Hematopoietic multipotent progenitor cell (in vitro differentiated cells): Measurements from ENCODE around the gene LPCAT1. TPM values are rescaled to one million over a fixed set of nuclear protein-coding genes. Genes with fewer than 3 reads are reported as not detected.
"Not testable (repeated sequence)": the region's sequence is repeated elsewhere in the genome, so short reads cannot be mapped to it uniquely, and the experiment has no call there.

Experiments used
- DNase-seq, 3 donors: peaks; one replicate each; pipeline ENCODE4 v3.0.0-alpha.2; 2011 to 2015; ENCODE audit warnings: low read depth in 2 of 3, low spot score in 2 of 3
- total RNA-seq: library from RNA; depleted of rRNA; stranded (reverse); fragments of >200 nt; gene quantifications from one replicate; pipeline ENCODE4 v1.2.3, GENCODE V29; 2012

Gene LPCAT1
- total RNA-seq, 1 donor: 27.5 TPM

DNA sequence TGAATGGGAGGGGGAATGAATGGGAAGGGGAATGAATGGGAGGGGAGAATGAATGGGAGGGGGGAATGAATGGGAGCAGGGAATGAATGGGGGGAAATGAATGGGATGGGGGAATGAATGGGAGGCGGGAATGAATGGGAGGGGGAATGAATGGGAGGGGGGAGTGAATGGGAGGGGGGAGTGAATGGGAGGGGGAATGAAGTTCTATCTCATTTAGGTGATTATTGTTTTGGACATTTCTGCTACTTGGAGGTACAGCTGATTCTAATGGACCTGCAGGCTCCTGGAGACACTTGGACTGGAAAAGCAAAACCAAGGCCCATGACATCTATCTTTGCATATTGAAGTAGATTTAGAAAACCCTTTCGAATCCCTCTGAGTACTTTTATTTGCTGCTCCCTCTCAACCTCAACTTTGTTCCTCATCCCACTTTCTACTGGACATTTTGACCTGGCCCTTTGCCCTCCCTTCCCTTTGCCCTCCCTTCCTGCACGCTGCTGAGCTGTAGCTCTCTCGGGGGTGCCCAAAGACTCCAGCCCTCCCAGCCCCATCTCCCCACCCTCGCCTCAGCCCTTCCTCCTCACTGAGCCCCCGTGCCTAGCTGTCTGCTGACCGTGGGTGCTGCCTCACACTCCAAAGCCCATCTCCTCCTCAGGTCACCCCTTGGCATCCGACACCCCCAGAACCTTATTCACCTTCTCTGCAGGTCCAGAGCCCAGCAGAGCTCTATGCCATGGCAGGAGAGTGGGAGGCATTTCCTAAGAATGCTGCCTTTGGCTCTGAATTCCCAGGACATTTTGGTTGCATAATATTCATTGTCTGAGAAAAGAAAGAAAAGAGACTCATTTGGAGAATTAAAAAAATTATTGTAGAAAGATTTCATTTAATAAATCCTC, 19.9 kb upstream of the LPCAT1 start:
- DNase-seq: no peak

DNA sequence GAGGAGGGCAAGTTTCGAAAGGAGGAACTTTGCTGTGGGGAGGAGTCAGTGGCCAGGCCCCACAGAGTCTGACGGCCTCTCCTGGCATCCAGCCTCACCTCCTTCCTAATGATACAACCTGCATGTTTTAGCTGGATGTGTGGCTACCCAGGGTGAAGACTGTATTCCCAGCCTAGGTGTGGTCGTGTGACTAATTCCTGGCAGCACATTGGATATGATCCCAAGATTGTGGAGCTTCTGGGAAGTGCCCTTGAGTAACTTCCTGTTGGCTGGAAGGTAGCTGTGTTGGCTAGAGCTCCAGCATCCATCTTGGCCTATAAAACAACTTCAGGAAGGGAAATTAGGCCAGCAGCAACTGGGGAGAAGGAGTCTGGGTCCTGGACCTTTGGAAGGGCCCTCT, 19.0 kb upstream of the LPCAT1 start:
- DNase-seq: peak in 1 of 3 donors; percentile 13

DNA sequence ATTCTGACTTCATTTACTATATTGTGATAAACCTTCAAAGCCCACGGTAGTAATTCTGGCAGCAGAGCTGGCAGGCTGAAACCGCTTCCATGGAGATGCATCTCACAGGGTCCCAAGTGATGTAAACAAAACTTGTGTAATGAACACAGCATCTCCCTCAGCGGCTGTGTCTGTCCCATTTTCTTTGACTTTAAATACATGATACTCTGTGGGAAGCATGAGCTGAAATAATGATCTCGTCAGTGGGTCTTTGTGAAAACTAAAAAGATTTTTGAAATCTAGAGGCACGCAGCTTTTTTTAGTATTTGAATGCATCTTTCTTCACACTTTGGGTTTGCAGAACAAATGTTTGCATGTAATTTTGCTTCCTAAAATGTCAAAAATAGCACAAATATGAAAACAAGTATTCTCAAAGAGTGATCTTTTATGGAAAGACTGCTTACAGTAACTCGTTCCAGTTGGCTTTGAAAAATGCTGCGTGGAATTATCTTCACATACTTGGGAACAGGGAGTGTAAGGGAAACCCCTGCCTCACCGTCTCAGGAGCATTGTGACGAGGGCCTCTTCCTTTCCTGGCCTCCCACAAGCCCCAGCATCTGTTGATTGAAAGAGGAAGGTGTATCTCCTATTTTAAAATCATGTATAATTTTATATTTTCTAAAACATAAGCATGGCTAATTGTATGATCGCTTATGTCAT, 18.1 kb upstream of the LPCAT1 start:
- DNase-seq: no peak

DNA sequence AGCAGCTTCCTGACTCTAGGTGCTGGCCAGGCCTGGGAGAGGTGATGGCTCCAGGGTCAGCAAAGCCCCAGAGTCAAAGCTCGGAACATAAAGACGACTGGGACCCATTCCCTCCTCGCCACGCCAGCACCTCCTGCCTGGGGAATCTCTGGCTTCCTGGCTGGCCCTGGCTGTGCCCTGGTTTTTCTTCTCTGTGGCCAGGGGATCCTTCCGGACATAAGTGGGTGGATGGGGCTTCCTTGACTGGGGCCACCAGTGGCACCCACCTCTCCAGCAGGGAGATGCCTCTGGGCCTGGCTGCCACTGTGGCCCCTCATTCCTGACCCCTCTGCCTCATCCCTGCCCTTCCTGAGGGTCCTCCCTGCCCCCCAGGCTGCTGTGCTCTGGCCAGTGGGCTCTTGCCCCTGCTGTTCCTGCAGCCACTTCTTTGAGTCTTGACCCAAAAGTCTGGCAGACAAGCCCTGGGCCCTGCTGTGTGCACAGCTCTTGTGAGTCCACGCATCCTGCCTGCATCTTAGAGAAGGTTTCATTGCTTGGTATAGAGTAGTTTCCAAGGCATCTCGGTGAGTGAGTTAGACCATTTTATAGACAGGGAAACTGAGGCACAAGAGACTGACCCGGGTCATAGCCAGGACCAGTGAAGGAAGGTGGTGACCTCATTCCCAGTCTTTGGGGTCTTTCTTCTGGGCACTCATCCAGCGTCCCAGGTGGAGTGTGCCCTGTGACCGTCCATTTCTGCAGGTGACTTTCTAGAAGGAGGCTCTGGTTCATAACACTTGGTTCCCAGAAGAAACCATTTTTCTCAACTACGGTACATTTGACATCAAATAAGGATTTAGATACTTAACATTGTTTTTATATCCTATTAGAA, 17.3 kb upstream of the LPCAT1 start:
- DNase-seq: no peak

DNA sequence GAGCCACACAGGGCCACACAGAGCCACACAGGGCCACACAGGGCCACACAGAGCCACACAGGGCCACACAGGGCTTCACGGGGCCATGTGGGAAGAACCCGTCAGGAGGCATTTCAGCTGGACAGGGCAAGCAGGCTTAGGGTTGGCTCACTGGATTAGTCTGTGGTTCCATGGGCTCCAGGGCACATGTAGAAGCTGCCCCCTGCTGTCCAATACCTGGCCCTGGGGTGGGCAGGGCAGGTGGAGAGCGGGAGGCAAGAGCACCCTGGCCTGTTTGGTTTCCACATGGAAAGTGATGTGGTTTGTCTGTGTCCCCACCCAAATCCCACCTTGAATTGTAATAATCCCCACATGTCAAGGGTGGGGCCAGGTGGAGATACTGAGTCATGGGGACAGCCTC, 16.4 kb upstream of the LPCAT1 start:
- no peak for DNase-seq

DNA sequence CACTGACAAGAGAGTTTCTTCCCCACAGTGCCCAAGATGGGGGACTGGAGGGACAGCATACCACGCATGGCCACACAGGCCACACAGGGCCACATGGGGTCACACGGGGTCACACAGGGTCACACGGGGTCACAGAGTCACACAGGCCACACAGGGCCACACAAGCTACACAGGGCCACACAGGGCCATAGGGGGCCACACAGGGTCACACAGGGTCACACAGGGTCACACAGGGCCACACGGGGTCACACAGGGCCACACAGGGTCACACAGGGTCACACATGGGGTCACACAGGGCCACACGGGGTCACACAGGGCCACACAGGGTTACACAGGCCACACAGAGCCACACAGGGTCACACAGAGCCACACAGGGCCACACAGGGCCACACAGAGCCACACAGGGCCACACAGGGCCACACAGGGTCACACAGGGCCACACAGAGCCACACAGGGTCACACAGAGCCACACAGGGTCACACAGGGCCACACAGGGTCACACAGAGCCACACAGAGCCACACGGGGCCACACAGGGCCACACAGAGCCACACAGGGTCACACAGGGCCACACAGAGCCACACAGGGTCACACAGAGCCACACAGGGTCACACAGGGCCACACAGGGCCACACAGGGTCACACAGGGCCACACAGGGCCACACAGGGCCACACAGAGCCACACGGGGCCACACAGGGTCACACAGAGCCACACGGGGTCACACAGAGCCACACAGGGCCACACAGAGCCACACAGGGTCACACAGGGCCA, 15.8 kb upstream of the LPCAT1 start:
- DNase-seq: not testable (repeated sequence)

DNA sequence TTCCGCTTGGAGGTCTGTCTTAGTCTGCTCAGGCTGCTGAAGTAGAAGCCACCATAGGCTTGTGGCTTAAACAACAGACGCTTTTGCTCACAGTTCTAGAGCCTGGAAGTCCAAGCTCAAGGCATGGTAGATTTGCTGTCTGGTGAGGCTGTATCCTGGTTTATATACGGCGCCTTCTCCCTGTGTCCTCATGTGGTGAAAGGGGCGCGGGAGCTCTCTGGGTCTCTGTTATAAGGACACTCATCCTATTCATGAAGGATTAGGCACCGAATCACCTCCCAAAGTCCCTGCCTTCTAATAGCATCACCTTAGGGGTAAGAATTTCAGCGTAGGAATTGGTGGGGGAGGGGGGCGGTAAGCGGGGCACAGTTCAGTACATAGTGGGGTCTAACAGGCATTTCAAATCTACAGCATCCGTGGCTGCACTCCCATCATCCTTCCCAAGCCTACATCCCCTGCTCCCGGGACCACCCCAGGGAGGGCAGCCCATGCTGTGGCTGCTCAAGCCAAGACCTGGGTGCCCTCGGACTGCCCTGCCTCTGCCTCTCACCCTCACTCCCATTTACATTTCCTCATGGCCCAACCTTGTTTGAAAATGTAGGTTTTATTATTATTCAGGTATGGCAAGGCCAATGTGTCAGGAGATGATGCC, 15.1 kb upstream of the LPCAT1 start:
- no peak for DNase-seq

DNA sequence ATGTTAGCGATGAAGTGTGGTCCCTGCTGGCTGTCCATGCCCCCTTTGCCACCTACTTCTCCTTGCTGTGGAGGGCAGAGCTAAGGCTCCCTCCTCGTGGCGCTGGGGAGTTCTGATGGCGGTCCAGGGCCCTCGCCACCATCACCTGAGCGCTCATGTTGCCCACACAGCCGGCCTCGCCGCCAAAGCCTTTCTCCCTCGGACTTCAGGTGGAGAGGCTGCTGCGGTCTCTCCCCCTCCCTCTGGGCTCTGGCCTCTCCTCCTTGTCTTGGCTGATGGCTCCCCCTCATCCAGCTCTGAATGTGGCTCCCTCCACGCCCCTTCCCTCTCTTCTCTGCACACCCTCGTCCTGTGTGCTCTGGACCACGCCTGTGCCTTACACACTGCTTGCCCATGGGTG, 14.5 kb upstream of the LPCAT1 start:
- DNase-seq: no peak

DNA sequence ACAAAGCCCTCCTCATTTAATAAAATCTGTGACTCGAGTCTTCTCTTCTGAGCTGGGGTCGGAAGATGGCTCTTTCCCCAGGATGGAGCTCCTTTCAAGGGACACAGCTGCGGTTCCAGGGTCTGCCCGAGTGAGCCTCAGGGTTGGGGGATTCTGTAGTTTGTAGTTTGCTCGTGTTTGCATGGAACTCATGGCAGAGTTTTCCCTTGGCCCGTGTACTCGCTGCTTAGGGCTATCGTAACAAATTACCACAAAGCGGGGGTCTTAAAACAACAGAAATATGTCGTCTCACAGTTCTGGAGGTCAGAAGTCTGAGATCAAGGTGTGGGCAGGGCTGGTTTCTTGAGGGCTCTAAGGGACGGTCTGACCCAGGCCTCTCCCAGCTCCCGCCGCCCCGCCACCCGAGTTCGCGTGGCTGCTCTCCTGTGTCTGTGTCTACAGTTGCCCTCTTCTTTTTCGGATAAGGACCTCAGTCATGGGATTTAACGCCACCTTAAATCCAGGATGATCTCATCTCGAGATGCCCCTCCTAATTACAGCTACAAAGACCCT, 13.9 kb upstream of the LPCAT1 start:
- no peak for DNase-seq

DNA sequence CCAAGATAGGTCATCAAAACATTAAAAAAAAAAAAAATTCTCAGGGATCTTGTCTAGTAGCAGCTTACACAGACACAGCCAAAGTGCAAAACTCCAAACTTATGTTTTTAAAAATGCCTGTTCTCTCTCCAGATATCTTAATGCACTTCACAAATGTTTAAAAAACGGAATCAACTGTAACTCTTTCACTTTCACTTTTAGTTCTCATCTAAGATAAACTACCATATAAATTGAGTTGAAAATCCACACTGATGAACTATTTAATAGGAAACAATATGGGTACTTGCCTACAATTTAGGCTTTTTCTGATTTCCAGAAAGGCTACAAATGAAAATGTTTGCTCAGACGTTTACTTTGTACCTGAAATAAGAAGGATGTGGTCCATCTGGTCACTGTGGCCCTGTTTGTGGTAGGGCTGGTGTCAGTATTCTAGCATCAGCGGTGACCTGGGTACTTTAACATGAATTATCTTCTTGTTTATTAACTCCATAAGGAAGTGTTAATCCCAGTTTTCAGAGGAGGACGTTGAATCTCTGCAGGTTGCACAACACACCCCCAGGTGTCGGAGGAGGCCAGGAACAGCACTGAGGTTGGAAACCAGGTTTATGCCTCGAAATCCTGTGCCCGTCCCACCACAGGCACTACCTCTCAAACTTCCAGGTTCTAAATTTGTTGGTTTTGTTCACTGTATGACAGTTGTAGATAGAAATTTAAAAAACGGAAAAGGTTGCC, 13.3 kb upstream of the LPCAT1 start:
- DNase-seq: peak in 1 of 3 donors; percentile 51

DNA sequence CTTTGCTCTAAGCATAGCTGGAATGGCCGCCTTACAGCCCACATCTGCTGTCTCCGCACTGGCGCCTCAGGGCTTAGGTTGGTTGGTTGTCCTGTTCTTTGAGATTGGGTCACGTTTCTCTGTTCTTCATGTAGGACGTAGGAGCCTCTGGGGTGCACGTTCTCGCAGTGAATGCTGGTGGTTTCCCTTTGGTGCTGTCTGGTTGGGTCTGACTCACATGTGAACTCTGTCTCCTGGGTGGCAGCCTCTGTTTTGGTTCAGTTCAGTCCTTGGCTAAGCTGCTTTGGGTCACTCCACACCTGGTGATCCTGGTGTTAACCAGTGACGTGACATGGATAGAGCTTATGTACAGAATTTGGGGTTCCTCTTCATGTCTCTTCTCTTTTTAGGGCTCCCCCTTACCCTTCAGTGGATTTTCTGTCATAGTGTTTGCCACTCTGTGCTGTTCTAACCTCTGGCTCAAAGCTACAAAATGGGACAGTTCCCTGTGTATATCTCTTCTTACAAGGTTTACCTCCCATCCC, 12.6 kb upstream of the LPCAT1 start:
- peak in 2 of 3 donors; percentile 5 to 58 for DNase-seq

DNA sequence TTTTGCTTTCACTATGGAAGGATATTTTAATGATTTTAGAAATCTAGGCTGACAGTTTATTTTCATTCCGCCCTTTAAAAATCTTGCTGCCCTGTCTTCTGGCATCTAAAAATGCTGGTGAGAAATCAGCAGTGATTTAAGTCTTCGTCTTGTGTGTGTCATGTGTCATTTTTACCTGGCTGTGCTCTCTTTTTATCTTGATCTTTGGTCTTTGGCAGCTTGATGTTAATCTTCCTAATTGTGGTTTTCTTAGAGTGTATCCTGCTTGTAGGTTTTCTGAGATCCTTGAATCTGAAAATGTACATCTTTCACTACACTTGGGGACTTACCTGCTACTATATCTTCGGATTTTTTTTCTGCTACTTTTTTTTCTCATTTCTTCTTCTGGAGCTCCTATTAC, 11.9 kb upstream of the LPCAT1 start:
- no peak for DNase-seq

DNA sequence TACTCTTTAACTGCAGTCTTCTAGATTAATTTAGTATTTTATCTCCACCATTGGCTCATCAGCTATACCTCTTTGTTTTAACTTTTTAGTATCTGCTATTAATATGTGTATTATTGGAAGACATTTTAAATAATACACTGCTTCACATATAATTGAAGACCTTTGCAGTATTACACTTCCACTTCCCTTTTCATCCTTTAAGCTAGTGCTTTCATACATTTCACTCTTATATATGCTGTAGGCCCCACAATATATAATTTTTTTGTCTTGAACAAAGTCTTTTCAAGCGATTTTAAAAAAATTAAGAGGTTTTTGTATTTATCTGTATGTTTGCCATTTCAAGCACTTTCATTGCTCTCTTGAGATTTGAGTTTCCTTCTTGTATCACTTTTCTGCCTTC, 8.6 kb upstream of the LPCAT1 start:
- no peak for DNase-seq

DNA sequence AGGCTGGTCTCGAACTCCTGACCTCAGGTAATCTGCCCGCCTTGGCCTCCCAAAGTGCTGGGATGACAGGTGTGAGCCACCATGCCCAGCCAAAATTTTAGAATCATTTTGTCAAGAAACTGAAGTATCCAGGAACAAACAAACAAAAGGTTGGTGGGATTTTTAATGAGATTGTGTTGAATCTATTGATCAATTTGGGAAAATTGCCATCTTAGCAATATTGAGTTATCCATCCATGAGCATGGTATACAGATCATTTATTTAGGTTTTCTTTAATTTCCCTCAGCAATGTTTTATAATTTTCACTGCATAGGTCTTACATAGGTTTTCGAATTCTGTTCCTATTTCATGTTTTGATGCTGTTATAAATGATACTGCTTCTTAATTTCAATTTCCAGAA, 5.7 kb upstream of the LPCAT1 start:
- no peak for DNase-seq

DNA sequence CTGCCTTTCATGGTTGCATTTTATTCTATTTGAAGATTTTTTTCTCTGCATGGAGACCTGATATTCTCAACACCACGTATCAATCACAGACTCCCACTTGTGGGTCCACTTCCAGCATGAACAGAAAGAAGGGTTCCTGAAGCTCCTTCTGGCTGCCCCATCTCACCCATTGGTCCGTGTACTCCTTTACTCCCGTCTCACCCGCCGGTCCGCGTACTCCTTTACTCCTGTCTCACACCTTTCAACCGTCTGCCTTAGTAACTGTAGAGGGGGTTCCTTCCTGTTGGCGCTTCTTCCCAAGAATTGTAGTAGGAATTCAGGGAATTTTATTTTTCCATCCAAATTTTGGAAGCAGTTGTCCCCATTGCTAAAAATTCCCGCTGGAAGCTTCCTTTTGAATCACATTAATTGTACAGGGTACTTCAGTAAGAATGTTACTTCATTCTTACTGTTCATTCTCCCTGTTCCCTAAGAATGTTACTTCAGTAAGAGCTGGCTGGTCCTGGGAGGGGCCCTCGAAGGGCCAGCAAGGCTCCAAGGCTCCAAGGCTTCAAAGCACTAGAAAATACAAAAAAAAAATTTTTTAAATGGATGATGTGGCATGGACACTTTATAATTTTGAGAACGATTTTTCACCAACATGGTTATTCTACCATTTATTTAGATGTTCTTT, 3.9 kb upstream of the LPCAT1 start:
- no peak for DNase-seq

DNA sequence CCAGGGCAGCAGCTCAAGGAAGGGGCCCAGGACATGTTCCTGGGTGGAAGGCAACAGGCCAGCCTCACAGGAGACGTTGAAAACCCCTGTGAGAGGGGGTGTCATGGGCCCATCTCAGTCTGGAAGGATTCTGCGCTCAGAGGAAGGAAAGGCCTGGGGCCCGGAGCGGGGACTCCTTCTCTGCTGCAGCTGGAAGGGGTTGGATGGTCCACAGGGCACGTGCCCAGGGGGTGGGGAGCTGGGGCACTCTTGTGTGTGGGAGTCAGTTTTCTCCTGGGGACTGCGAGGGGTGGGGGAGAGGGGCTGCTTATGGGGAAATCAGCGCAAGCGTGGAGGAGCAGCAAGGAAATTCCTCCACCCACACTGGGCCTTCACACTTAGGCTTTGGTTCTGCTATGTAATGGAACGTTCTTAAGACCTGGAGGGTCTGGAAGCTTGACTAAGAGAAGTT, 2.9 kb upstream of the LPCAT1 start:
- DNase-seq: no peak

DNA sequence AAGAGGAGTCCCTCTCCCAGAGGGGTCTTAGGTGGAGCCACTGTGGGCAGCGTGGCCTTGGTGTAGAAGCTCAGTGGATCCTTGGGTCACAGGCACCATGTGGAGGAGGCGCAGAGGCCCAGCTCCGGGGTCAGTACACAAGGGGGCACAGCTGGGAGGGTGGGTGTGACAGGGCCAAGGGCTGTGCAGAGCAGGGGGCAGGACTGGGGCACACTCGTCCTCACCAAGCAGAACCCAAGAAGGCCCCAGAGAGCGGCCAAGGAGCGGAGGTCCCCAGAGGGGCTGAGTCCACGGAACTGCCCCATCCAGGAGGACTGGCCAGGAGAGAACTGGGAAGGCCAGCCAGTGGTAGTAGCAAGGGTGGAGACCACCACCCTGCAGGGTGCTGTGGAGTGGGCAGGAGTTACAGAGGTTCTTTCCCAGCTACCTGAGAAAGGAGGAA, 2.5 kb upstream of the LPCAT1 start:
- no peak for DNase-seq

DNA sequence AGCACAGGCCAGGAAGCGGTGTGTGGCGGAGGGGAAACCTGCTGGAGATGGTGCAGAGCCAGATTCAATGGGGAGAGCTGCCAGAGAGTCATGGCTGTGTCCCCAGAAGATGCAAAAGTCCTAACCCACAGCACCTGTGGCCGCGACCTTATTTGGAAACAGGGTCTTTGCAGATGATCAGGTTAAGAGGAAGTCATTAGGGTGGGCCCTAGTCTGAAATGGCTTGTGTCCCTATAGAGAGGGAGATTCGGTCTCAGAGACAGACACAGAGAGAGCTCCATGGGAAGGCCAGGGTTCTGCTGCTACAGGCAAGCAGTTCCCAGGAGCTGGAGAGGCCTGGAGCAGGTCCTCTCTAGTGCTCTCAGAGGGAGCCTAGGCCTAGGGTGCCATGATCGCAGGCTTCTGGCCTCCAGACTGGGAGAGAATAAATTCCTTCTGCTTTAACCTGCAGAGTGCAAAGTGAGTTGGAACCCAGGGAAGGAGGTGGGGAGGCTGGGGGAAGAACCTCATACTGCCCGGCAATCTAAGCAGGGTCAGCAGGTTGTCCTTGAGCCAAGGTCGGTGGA, 1.9 kb upstream of the LPCAT1 start:
- no peak for DNase-seq
